IgD-negative memory B cell (primary cell): ENCODE data around the gene EFNB2. TPM values are rescaled to one million over a fixed set of nuclear protein-coding genes. Genes with fewer than 3 reads are reported as not detected.

ENCODE experiments used
- H3K27ac Mint-ChIP-seq, 3 donors: one replicate each; pipeline ENCODE4 v1.8.0; 2020 to 2022; ENCODE audit warnings: mild to moderate bottlenecking in 3 of 3, mixed read lengths in 3 of 3, moderate library complexity in 1 of 3
- H3K27me3 Mint-ChIP-seq: one replicate; pipeline ENCODE4 v1.8.0; 2021; ENCODE audit warnings: mixed read lengths
- H3K36me3 Mint-ChIP-seq: one replicate; pipeline ENCODE4 v1.8.0; 2020; ENCODE audit warnings: mild to moderate bottlenecking, mixed read lengths
- H3K4me1 Mint-ChIP-seq, 3 donors: one replicate each; pipeline ENCODE4 v1.8.0; 2020 to 2022; ENCODE audit warnings: mixed read lengths in 3 of 3, mild to moderate bottlenecking in 1 of 3
- H3K4me3 Mint-ChIP-seq, 4 donors: one replicate each; pipeline ENCODE4 v1.8.0; 2020 to 2022; ENCODE audit warnings: mild to moderate bottlenecking in 4 of 4, mixed read lengths in 4 of 4, moderate library complexity in 3 of 4
- H3K9me3 Mint-ChIP-seq, 3 donors: one replicate each; pipeline ENCODE4 v1.8.0; 2020 to 2021; ENCODE audit warnings: mixed read lengths in 3 of 3, mild to moderate bottlenecking in 1 of 3
- polyA plus RNA-seq: library from polyadenylated mRNA; unstranded; fragments of 300-500 nt; fragmentation: Illumina TruSeq; gene quantifications from one replicate; pipeline ENCODE4 v1.2.3, GENCODE V29; 2021

Gene EFNB2
- polyA plus RNA-seq, 1 donor from 2014 or later: 0.10 TPM

DNA sequence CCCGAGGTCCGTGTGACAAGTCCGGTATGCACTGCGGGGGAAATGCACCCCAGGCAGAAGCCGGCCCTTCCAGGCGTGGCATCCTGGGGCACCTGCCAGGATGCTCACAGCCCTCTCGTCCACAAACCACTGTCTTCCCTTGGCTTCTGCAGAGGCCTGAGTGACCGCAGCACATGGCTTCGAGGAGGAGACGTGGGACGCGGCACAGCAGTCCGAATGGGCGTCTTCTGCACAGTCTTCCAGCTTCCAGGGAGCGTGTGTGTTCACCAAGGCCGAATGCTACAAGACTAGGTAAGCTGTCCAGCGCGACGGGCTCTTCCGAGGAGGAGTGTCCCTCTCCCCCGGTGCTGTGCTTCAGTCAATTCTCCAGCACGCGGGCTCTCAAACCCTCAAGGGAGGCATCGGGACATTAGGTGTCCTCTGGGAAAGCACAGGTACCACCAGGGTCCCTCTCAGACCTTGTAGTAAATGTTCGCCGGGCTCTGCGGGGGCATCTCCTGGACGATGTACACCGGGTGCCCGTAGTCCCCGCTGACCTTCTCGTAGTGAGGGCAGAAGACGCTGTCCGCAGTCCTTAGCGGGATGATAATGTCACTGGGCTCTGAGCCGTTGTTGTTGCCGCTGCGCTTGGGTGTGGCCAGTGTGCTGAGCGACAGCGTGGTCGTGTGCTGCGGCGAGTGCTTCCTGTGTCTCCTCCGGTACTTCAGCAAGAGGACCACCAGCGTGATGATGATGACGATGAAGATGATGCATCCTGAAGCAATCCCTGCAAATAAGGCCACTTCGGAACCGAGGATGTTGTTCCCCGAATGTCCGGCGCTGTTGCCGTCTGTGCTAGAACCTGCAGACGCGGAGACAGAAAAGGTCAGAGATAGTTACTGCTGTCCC, 42.6 kb downstream of the EFNB2 start:
- Mint-ChIP-seq H3K36me3 (peaks cover 4% of the 10 kb centered on the region), H3K27me3 (peaks cover 50% of the 10 kb centered on the region), H3K27ac (peak overlapping the region in 1 of 3 donors; percentile 33), H3K9me3 (peaks cover 0 to 2% (median 0%) of the 10 kb centered on the region in 3 donors), H3K4me1 (peaks cover 24 to 29% (median 25%) of the 10 kb centered on the region in 3 donors), H3K4me3 (peak overlapping the region in 1 of 4 donors; percentile 79)

DNA sequence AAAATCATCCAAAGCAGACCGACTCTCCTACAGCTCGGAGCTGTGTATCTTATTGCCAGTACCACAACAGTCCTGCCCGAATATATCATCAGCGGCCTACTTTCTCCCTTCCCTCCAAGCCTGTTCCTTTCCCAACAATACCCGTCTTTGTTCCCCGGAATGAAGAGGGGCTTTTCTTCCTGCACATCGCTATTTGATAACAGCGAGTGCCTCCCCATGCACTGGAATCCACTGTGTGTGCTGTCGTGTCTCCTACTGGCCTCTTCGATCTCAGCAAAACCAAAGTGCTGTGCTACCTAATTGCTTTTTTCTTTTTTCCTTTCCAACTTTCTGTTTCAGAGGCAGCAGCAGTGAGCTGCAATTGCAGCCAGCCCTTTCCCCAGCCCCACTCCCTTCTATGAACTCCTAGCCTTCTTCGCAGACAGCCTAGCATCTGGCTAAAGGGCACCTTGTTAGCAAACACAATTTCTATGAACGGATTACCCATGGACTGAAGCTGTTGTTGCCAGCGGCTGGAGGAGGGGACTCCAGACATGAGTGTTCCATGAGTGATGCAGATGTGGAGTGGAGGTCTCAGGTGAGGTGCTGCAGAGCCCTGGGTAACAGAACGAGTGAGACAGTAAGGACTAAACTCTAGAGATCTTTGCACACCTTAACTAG, 43.4 kb downstream of the EFNB2 start:
- Mint-ChIP-seq H3K27ac (no peak overlapping the region), H3K4me3 (peak overlapping the region in 1 of 4 donors; percentile 21), H3K36me3 (peaks cover 4% of the 10 kb centered on the region), H3K4me1 (peaks cover 24 to 27% (median 25%) of the 10 kb centered on the region in 3 donors), H3K9me3 (peaks cover 0 to 2% (median 0%) of the 10 kb centered on the region in 3 donors), H3K27me3 (peaks cover 45% of the 10 kb centered on the region)

DNA sequence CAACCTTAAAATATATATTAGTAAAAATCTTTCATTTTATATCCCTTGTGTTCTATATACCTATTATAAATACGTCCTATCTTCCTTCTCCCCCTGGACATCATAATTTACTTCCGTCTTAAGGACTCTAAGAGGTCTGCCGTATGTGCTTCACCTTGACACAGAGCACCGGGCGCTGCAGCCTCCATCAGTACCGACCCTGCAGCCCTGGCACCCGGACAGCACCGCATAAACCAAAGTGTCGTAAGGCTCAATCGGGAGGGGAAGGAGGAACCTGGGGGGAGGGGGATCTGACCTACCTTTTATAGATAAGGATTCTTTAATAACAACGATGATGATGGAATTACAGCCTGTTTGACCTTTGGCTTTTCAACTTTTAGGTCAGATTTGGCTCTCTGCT, 44.0 kb downstream of the EFNB2 start:
- Mint-ChIP-seq H3K36me3 (peaks cover 4% of the 10 kb centered on the region), H3K4me1 (peaks cover 24 to 27% (median 25%) of the 10 kb centered on the region in 3 donors), H3K27me3 (peaks cover 43% of the 10 kb centered on the region), H3K4me3 (peak overlapping the region in 3 of 4 donors; percentile 19 to 90 (median 21)), H3K9me3 (peaks cover 0 to 2% (median 0%) of the 10 kb centered on the region in 3 donors), H3K27ac (peak overlapping the region in 1 of 3 donors; percentile 19)

DNA sequence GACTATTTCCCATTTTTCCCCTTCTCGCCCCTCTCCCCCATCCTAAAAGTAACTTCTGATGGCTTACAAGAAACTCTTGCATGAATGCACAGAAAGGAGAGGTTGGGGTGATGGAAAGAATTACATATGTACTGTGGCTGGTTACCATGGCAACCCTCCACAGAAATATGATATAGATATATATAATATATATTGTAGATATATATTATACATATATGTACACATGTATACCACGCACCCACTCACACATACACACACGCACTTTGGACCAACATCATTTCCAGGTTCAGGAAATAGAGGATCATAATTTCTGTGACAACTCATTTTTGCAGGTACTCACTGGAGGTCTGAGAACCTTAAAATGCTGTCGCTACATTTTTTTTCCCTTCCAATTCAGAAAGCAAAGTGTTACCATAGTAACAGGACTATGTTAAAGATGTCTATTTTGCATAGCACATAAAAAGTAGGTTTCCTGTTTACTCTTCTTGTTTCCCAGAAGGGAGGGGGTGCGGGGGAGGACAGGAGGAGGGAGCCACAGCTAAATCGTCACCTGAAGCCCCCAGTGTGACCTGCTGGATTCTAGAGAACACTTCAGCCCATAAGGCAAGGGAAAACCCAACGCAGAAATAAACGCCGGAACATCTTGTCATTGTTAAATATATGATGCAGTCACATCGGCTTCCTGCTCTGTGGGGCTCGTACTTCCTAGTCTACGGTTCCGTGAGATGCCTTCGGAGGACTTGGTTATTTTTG, 44.7 kb downstream of the EFNB2 start:
- Mint-ChIP-seq H3K27ac (peak overlapping the region in 1 of 3 donors; percentile 19), H3K27me3 (peaks cover 37% of the 10 kb centered on the region), H3K36me3 (peaks cover 7% of the 10 kb centered on the region), H3K9me3 (peaks cover 0 to 2% (median 0%) of the 10 kb centered on the region in 3 donors), H3K4me1 (peaks cover 22 to 27% (median 24%) of the 10 kb centered on the region in 3 donors), H3K4me3 (peak overlapping the region; percentile 21 to 90 (median 79))

GRCh38 chr13:106489849-106490568, 45.5 kb downstream of the EFNB2 start:
- Mint-ChIP-seq H3K27ac (no peak overlapping the region), H3K9me3 (peaks cover 0 to 2% (median 0%) of the 10 kb centered on the region in 3 donors), H3K36me3 (peaks cover 7% of the 10 kb centered on the region), H3K27me3 (peaks cover 33% of the 10 kb centered on the region), H3K4me1 (peaks cover 22 to 27% (median 24%) of the 10 kb centered on the region in 3 donors), H3K4me3 (no peak overlapping the region)

- Mint-ChIP-seq H3K9me3 (peaks cover 0 to 2% (median 0%) of the 10 kb centered on the region in 3 donors), H3K4me1 (peaks cover 20 to 22% (median 22%) of the 10 kb centered on the region in 3 donors), H3K4me3 (no peak overlapping the region), H3K27ac (no peak overlapping the region), H3K36me3 (peaks cover 4% of the 10 kb centered on the region), H3K27me3 (peaks cover 26% of the 10 kb centered on the region)
Observed at GRCh38 chr13:106488686-106489085, 46.8 kb downstream of the EFNB2 start.

DNA sequence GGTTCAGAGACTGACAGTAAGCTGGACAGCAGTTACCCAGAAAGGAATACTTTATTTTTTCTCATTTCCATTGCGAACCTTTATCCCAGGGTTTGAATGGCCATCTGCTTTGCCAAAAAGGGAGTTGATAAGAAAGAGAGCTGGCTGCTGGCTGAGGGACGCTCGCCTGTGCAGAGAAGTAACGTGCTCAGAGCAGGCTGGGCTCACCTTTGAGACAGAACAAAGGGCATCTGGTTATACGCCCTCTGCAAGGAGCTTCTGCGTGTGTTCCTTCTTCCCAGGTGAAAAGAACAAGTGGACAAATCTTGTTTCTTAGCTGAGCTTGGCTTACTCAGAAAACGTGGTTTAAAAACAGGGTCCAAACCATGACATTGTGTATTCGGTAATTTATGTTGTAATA, 47.4 kb downstream of the EFNB2 start:
- no peak overlapping the region for H3K27ac Mint-ChIP-seq
- peaks cover 0 to under 1% (median 0%) of the 10 kb centered on the region in 3 donors for H3K9me3 Mint-ChIP-seq
- H3K27me3 Mint-ChIP-seq: peaks cover 21% of the 10 kb centered on the region
- H3K4me1 Mint-ChIP-seq: peaks cover 16 to 17% (median 16%) of the 10 kb centered on the region in 3 donors
- peaks cover 4% of the 10 kb centered on the region for H3K36me3 Mint-ChIP-seq
- no peak overlapping the region for H3K4me3 Mint-ChIP-seq

GRCh38 chr13:106487129-106487528, 48.3 kb downstream of the EFNB2 start:
- Mint-ChIP-seq H3K27me3 (peaks cover 19% of the 10 kb centered on the region), H3K9me3 (peaks cover 0 to 8% (median 2%) of the 10 kb centered on the region in 3 donors)

GRCh38 chr13:106486287-106486686, 49.2 kb downstream of the EFNB2 start:
- Mint-ChIP-seq H3K4me3 (no peak overlapping the region), H3K36me3 (peaks cover 4% of the 10 kb centered on the region), H3K4me1 (peaks cover 8 to 22% (median 18%) of the 10 kb centered on the region in 3 donors), H3K27me3 (peaks cover 15% of the 10 kb centered on the region), H3K9me3 (peaks cover 0 to 8% (median 2%) of the 10 kb centered on the region in 3 donors), H3K27ac (peak overlapping the region in 1 of 3 donors; percentile 20)

More at GRCh38 chr13:106487129-106487528, 48.3 kb downstream of the EFNB2 start:
- peak overlapping the region in 1 of 3 donors; percentile 43 for H3K27ac Mint-ChIP-seq
- no peak overlapping the region for H3K4me3 Mint-ChIP-seq
- H3K4me1 Mint-ChIP-seq: peaks cover 13 to 21% (median 19%) of the 10 kb centered on the region in 3 donors
- peaks cover 4% of the 10 kb centered on the region for H3K36me3 Mint-ChIP-seq

DNA sequence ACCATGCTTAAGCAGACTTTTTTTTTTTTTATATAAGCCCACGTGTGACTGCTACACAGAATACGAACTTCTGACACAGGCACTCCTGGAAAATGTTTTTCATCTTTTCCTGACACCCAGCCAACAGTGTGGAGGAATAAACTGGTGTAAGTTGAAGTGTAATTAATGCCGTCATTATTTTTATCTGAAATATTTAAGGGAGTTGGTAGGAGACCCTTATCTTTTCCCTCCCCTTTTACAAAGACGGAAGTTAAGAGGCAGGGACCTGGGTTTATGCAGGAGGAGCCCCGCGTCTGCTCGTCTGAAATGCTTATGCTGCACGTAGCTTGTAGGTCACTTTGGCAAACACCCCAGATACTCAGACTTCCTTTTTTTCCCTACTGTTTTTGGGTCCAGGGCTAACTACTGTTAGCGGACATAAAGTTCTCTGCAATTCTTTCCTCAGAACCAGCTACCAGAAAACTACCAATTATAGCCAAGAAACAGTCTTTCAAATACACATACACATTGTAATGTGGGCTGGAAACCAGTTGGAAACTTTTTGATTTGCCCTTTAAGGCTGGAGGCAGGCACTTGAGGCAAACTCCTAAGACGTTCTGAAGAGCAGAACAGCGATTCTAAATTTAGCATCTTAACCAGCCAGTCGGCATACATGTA, 50.8 kb downstream of the EFNB2 start:
- Mint-ChIP-seq H3K27me3 (peaks cover 12% of the 10 kb centered on the region), H3K36me3 (peaks cover 4% of the 10 kb centered on the region), H3K27ac (no peak overlapping the region), H3K9me3 (peaks cover 0 to 8% (median 2%) of the 10 kb centered on the region in 3 donors), H3K4me3 (no peak overlapping the region), H3K4me1 (peaks cover 6 to 16% (median 10%) of the 10 kb centered on the region in 3 donors)

DNA sequence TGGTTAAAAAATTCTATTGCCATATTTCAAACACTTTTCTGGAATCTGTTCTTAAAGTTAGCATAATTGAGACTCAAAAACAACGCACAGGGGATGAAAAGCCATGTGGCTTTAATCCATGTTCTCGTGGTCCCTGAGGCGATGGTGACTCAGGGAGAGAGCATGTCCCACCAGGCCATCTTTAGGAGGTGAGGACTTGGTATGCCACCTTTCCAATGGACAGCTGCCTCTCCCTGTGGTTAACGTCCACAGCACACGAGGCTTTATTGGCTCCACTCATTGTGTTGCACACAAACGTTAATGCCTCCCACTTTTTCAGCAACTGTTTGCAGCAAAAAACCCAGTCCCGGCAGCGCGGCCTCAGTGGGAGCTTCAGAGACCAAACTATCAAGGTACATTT, 51.4 kb downstream of the EFNB2 start:
- peaks cover 8% of the 10 kb centered on the region for H3K27me3 Mint-ChIP-seq

DNA sequence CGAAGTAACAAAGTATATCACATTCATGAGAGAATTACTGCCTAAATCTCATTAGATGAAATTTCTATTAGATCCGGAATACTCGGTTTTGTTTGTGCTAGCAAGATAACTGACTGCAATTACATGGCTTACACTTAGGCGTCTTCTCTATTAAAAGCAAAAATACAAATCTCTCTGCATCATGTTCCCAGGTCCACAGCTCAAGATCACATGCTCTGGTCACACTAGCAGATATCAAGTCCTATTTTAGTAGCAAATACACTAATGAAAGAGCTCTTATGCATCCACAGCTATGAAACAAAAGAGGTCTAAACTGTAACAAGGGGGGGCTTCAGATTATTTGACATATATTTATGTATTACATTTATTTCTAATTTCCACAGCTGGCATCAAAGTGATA, 53.5 kb downstream of the EFNB2 start:
- peaks cover 8% of the 10 kb centered on the region for H3K27me3 Mint-ChIP-seq

More for the DNA sequence above, 51.4 kb downstream of the EFNB2 start:
- Mint-ChIP-seq H3K4me3 (no peak overlapping the region), H3K9me3 (peaks cover 0 to 8% (median 2%) of the 10 kb centered on the region in 3 donors), H3K4me1 (peaks cover 3 to 16% (median 10%) of the 10 kb centered on the region in 3 donors), H3K27ac (no peak overlapping the region), H3K36me3 (peaks cover 2% of the 10 kb centered on the region)

GRCh38 chr13:106480351-106480910, 55.0 kb downstream of the EFNB2 start:
- H3K27me3 Mint-ChIP-seq: peaks cover 3% of the 10 kb centered on the region
- H3K4me1 Mint-ChIP-seq: peaks cover 3 to 16% (median 10%) of the 10 kb centered on the region in 3 donors
- no peak overlapping the region for H3K4me3 Mint-ChIP-seq
- H3K27ac Mint-ChIP-seq: no peak overlapping the region
- no peaks in the 10 kb centered on the region for H3K36me3 Mint-ChIP-seq
- H3K9me3 Mint-ChIP-seq: peaks cover 0 to 8% (median 2%) of the 10 kb centered on the region in 3 donors

More for the DNA sequence above, 53.5 kb downstream of the EFNB2 start:
- peaks cover 2% of the 10 kb centered on the region for H3K36me3 Mint-ChIP-seq
- H3K27ac Mint-ChIP-seq: no peak overlapping the region
- no peak overlapping the region for H3K4me3 Mint-ChIP-seq
- peaks cover 3 to 16% (median 10%) of the 10 kb centered on the region in 3 donors for H3K4me1 Mint-ChIP-seq
- peaks cover 0 to 8% (median 2%) of the 10 kb centered on the region in 3 donors for H3K9me3 Mint-ChIP-seq
